K562 (cell line): ENCODE data around the gene MAPK13. TPM values are rescaled to one million over a fixed set of nuclear protein-coding genes. Genes with fewer than 3 reads are reported as not detected.

Experiments used
- ATAC-seq: fragments of 200-7000 bp; cut with Tn5 transposase; 3 replicates; pipeline ENCODE4 v1.9.1; 2020; ENCODE audit warnings: moderate library complexity
- BruUV-seq: library from RNA; stranded (reverse); fragments of 400-500 nt; replicated peaks from 2 replicates; lab custom pipeline; 2021; lab: Mats Ljungman, UMichigan
- CTCF ChIA-PET: fragments of 300-600 bp; formaldehyde crosslinking; extraction: SDS; loops from one replicate; lab custom pipeline; 2021; ENCODE audit warnings: low intra/inter-chr PET ratio; lab: Yijun Ruan, JAX
- POLR2A ChIA-PET: fragments of 300-600, 350-650 bp; sonication (Branson Sonifier 250); formaldehyde crosslinking; extraction: SDS; loops from one replicate; lab custom pipeline; 2021; ENCODE audit warnings: antibody characterized with exemption, inconsistent platforms; lab: Yijun Ruan, JAX
- DNase-seq, 4 experiments: peaks; one replicate each; pipeline versions ENCODE4 v3.0.0 to v3.0.0-alpha.2; 2011 to 2018; ENCODE audit warnings: low spot score in 3 of 4, mixed read lengths in 3 of 4; ENCODE audit errors: extremely low read depth in 1 of 4
- FAIRE-seq: peaks from 2 replicates; lab custom pipeline; 2011; peaks lifted over from hg19 to GRCh38; lab: Jason Lieb, UNC
- H2AFZ ChIP-seq: 2 replicates; pipeline ENCODE4 v1.6.0; 2011; ENCODE audit warnings: low read depth, low read length, control low read depth, inconsistent platforms
- H3K27ac ChIP-seq: fragments of 200-600 bp; 3 replicates; pipeline ENCODE4 v1.8.0; 2011; ENCODE audit warnings: low read depth, mild to moderate bottlenecking, control low read depth, inconsistent platforms, low read length, moderate library complexity, mixed read lengths; ENCODE audit errors: extremely low read depth
- H3K27me3 ChIP-seq, 2 experiments: fragments of 300-600 bp in 1 of 2; 2 replicates in 1 of 2; 3 replicates in 1 of 2; pipeline versions ENCODE4 v1.6.0 to v1.8.0; 2011; ENCODE audit warnings: inconsistent platforms in 2 of 2, low read length in 2 of 2, mild to moderate bottlenecking in 1 of 2, mixed read lengths in 1 of 2, moderate library complexity in 1 of 2; ENCODE audit not compliant: control insufficient read depth in 2 of 2, insufficient read depth in 2 of 2
- H3K36me3 ChIP-seq: fragments of 300-600 bp; 3 replicates; pipeline ENCODE4 v1.8.0; 2011; ENCODE audit warnings: mild to moderate bottlenecking, low read length, inconsistent platforms; ENCODE audit not compliant: control insufficient read depth, insufficient read depth
- H3K4me1 ChIP-seq, 2 experiments: fragments of 200-600 bp in 1 of 2; replicated peaks in 1 of 2; 2 replicates in 1 of 2; 3 replicates in 1 of 2; pipeline versions ENCODE4 v1.5.1 to v1.8.0; 2011; ENCODE audit warnings: inconsistent platforms in 2 of 2, low read length in 2 of 2, mild to moderate bottlenecking in 1 of 2, mixed read lengths in 1 of 2, moderate library complexity in 1 of 2; ENCODE audit not compliant: control insufficient read depth in 2 of 2, insufficient read depth in 2 of 2
- H3K4me2 ChIP-seq: 2 replicates; pipeline ENCODE4 v1.6.1; 2011; ENCODE audit warnings: low read length, control low read depth, inconsistent platforms, mixed read lengths; ENCODE audit not compliant: insufficient read depth
- H3K4me3 ChIP-seq: fragments of 200-600 bp; sonication (generic), shearing (Covaris generic); 2 replicates; pipeline ENCODE4 v1.5.1; 2016; ENCODE audit warnings: control low read depth, inconsistent platforms
- H3K79me2 ChIP-seq: fragments of 200-600 bp; 3 replicates; pipeline ENCODE4 v1.8.0; 2011; ENCODE audit warnings: low read length, inconsistent platforms; ENCODE audit not compliant: control insufficient read depth, insufficient read depth
- H3K9ac ChIP-seq, 2 experiments: 2 replicates each; pipeline versions ENCODE4 v1.6.0 to v1.6.1; 2011; ENCODE audit warnings: low read depth in 2 of 2, low read length in 2 of 2, control low read depth in 1 of 2, inconsistent platforms in 1 of 2, mild to moderate bottlenecking in 1 of 2, mixed read lengths in 1 of 2; ENCODE audit not compliant: insufficient read depth in 1 of 2
- H3K9me1 ChIP-seq: one replicate; pipeline ENCODE4 v1.6.0; 2011; ENCODE audit warnings: inconsistent platforms, mild to moderate bottlenecking, low read length, moderate library complexity; ENCODE audit not compliant: control insufficient read depth, insufficient read depth
- H3K9me3 ChIP-seq: replicated peaks from 2 replicates; pipeline ENCODE4 v1.5.1; 2011; ENCODE audit warnings: low read depth, low read length, inconsistent platforms; ENCODE audit not compliant: control insufficient read depth, insufficient read depth
- H4K20me1 ChIP-seq: replicated peaks from 2 replicates; pipeline ENCODE4 v1.6.1; 2011; ENCODE audit warnings: low read length, inconsistent platforms, mixed read lengths; ENCODE audit not compliant: control insufficient read depth, insufficient read depth
- ZNF239 ChIP-seq: fragments of 250-450 bp; sonication (Bioruptor Pico); IDR thresholded peaks from 2 replicates; pipeline ENCODE4 v1.4.0; 2020; ENCODE audit warnings: mild to moderate bottlenecking
- WGBS: fragments of 100-300 bp; shearing (Covaris generic); methylation state at CpG from one replicate; pipeline ENCODE4 v1.1.6; 2016; ENCODE audit warnings: low coverage, mixed read lengths; ENCODE audit not compliant: insufficient coverage; ENCODE audit errors: missing lambda C conversion rate; 5-methylcytosine and 5-hydroxymethylcytosine counted together
- in situ Hi-C: fragments of 300-500 bp; cut with MboI; formaldehyde crosslinking; loops from 4 replicates; pipeline ENCODE4 v1.15.0; 2018; ENCODE audit warnings: inconsistent platforms, mixed read lengths
- intact Hi-C: fragments of 100-400 bp; cut with micrococcal nuclease; formaldehyde crosslinking; loops from 2 replicates; pipeline ENCODE4 v1.14.2; 2022
- polyA plus RNA-seq, 8 experiments: library from polyadenylated mRNA; depleted of rRNA in 4 of 8; stranded (reverse) in 5 of 8; unstranded in 3 of 8; fragments of >200 nt; fragmentation: Nextera tagmentation in 2 of 8; fragmentation: Illumina TruSeq in 1 of 8; extraction: Ambion mirVana in 2 of 8; extraction: Trizol in 1 of 8; gene quantifications; 2 replicates each; pipeline versions ENCODE4 v1.2.1 to v1.2.3, GENCODE V29; 2011 to 2014; ENCODE audit warnings: inconsistent platforms in 1 of 8, missing spikeins in 1 of 8
- total RNA-seq, 7 experiments: library from RNA; depleted of rRNA in 6 of 7; stranded (reverse); fragments of >200 nt in 6 of 7; fragmentation: Illumina TruSeq in 2 of 7; extraction: Trizol in 2 of 7; gene quantifications; 2 replicates each; pipeline versions ENCODE4 v1.2.1 to v1.2.3, GENCODE V29; 2011 to 2021; ENCODE audit warnings: low replicate concordance in 1 of 7
- TF ChIP-seq, protein P1 (sequence below): fragments of 250-450 bp; sonication (Bioruptor Pico); IDR thresholded peaks from 2 replicates; pipeline ENCODE4 v1.8.0; 2022; ENCODE audit warnings: moderate library complexity, mild to moderate bottlenecking, inconsistent platforms

Gene MAPK13
- total and polyA plus RNA-seq, 9 of the 15 experiments (the other 6 are each of a cell fraction or from before 2014, with no cell fraction given) = 0.03 to 2.3 (median 0.48) TPM; not detected in 1

DNA sequence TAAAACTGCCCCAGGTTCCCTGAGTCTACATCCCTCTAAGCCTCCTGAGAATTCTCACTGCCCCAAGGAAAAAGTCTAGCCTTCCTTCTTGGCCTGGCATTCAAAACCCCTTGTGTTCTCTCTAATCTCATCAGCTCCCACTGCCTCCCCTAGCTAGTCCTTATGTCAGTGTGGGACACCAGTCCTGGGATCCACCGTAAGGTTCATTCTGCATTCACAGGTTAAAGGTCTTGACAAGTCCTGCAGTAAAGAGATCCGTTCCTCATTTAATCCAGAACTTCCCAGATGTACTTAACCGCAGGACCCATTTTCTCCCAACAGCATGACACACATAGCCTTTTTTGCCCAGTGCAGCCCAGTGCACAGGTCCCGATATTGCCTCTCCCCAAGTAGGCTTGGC is 11.6 kb downstream of the MAPK13 start:
- no peaks in the 10 kb centered on the region for H3K79me2 ChIP-seq
- H4K20me1 ChIP-seq = 0 out of 2 replicates have a peak, but pooled peaks cover 4% of the 10 kb centered on the region
- DNase-seq (peak in 1 of 4 experiments; percentile 2), FAIRE-seq (no peak), ATAC-seq (no peak)
- WGBS = 57% methylated on average over 4 of the region's 4 CpGs
- ChIA-PET POLR2A (no interaction called here), CTCF (no interaction called here)
- no TSS peak for BruUV-seq
- H3K27me3 ChIP-seq = peaks cover 7 to 18% of the 10 kb centered on the region in 2 experiments
- in situ Hi-C loops = no loop called here
- H3K4me3 ChIP-seq = no peak overlapping the region
- H3K4me1 ChIP-seq = peaks cover 6 to 7% of the 10 kb centered on the region in 2 experiments; a peak in 4 of 5 replicates
- H3K4me2 ChIP-seq = no peak overlapping the region
- H2AFZ ChIP-seq = no peak overlapping the region
- H3K36me3 ChIP-seq = no peaks in the 10 kb centered on the region
- TF ChIP-seq, protein P1, sequence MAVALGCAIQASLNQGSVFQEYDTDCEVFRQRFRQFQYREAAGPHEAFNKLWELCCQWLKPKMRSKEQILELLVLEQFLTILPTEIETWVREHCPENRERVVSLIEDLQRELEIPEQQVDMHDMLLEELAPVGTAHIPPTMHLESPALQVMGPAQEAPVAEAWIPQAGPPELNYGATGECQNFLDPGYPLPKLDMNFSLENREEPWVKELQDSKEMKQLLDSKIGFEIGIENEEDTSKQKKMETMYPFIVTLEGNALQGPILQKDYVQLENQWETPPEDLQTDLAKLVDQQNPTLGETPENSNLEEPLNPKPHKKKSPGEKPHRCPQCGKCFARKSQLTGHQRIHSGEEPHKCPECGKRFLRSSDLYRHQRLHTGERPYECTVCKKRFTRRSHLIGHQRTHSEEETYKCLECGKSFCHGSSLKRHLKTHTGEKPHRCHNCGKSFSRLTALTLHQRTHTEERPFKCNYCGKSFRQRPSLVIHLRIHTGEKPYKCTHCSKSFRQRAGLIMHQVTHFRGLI (CRISPR knock-in tag) = no peak
- peak; percentile 90 for TF ChIP-seq ZNF239
- H3K9me1 ChIP-seq = no peaks in the 10 kb centered on the region
- no peak overlapping the region for H3K27ac ChIP-seq
- no peak overlapping the region for H3K9ac ChIP-seq
- H3K9me3 ChIP-seq = no peaks in the 10 kb centered on the region
- intact Hi-C loops = no loop called here
